ENCODE measurements around the gene ABHD14A. TPM values are rescaled to one million over a fixed set of nuclear protein-coding genes. Genes with fewer than 3 reads are reported as not detected.

Gene ABHD14A
- total and polyA plus RNA-seq, 12 donors = 19.3 to 80.1 (median 25.4) TPM

DNA sequence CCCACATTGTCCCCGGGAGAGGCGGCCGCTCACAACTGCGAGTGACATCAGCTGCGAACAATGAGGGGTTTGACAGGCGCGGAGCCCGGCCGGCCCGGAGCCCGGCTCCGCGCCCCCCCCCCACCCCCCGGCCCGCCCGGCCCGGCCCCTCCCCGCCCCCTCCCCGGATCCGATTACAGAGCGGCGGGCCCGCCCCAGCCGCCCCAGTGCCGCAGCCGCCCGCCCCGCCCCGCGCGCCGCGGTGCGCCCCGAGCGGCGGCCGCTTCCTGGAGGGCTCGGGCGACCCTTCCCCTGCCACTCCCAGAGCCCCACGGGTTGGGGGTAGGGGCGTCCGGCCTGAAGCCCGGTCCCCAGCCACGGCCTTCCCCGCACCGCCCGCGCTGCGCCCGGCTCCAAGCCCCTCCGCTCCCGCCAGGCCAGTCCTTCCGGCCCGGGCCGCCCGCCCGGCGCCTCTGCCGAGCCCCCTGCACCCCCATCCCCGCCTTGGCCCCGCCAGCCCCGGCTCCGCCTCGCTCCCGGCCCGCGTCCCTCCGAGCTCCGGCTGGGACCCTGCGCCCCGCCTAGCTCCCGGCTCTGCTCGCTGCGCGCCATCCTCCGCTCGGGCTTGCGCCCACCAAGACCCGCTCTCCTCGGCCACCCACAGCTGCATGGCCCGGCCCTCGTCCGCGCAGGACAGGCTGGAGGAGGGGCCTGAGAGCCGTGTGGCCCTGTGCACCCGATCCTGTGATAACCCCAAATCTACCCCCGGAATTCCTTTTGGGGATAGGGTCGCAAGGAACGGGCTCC, 7.3 kb upstream of the ABHD14A start, which contains the start of gene PCBP4:
PCBP4 (minus strand) TSS at position 71 of the 786 bp plus-strand sequence. CDS start 6,214 bp downstream, outside the sequence.
- DNase-seq (peak; percentile 80), ATAC-seq (peak; percentile 54 to 84 (median 68))
- 0 to 1% methylated on average over 72 to 90 of the region's 90 CpGs for WGBS, 2 donors

DNA sequence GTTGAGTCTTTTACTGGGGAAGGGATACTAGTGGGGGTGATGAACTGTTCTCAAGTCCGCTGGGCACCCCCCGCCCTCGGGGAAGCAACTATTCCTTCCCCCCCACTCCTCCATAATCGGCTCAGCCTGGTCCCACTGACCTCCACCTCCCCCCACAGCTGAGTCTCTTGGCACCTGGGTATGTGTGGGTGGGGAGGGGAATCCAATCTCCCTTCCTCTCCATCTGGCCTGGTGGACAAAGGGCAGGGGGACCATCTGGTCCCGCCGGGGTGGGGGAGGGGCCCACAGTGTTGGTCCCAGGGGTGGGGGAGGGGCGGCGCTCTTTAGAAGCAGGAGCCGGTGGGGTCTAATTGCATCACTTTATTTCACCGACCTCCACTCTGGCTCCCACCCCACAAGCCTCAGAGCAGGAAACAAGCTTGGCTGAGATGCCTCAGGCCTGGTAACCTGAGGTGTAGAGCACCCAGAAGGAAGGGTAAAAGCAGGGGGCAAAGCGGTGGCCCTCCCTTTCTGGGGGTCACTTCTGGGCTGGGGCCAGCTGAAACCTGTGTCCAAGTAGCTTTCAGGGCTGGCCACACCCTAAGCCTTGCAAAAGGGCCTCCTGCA, 6.6 kb upstream of the ABHD14A start:
- WGBS, 2 donors = 18 to 20% methylated on average over 11 of the region's 11 CpGs
- TF ChIP-seq, protein P1, sequence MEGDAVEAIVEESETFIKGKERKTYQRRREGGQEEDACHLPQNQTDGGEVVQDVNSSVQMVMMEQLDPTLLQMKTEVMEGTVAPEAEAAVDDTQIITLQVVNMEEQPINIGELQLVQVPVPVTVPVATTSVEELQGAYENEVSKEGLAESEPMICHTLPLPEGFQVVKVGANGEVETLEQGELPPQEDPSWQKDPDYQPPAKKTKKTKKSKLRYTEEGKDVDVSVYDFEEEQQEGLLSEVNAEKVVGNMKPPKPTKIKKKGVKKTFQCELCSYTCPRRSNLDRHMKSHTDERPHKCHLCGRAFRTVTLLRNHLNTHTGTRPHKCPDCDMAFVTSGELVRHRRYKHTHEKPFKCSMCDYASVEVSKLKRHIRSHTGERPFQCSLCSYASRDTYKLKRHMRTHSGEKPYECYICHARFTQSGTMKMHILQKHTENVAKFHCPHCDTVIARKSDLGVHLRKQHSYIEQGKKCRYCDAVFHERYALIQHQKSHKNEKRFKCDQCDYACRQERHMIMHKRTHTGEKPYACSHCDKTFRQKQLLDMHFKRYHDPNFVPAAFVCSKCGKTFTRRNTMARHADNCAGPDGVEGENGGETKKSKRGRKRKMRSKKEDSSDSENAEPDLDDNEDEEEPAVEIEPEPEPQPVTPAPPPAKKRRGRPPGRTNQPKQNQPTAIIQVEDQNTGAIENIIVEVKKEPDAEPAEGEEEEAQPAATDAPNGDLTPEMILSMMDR (IDR thresholded peaks at IDR 0.05) = no peak
- Histone ChIP-seq H3K27ac (peak overlapping the region; percentile 80 to 98 (median 96)), H3K9me3 (no peaks in the 10 kb centered on the region), H3K27me3 (peaks cover 0 to 20% (median 0%) of the 10 kb centered on the region in 7 donors), H3K4me1 (peaks cover 18 to 70% (median 41%) of the 10 kb centered on the region in 9 donors), H3K36me3 (peaks cover 0 to 16% (median 0%) of the 10 kb centered on the region in 9 donors), H3K4me3 (peak overlapping the region; percentile 39 to 85 (median 77))
- intact Hi-C loops (cut with DNase I) = no loop called here
- DNase-seq = peak in 1 of 2 donors; percentile 42
- ATAC-seq = peak in 7 of 8 donors; percentile 2 to 28 (median 11)

More for the DNA sequence above, 7.3 kb upstream of the ABHD14A start, which contains the start of gene PCBP4:
- Histone ChIP-seq H3K27me3 (peaks cover 0 to 20% (median 0%) of the 10 kb centered on the region in 7 donors), H3K27ac (peak within 1 kb of the TSS; percentile 88 to 98 (median 96)), H3K9me3 (no peaks in the 10 kb centered on the region), H3K4me1 (peaks cover 25 to 70% (median 45%) of the 10 kb centered on the region in 9 donors), H3K36me3 (peaks cover 0 to 16% (median 0%) of the 10 kb centered on the region in 9 donors), H3K4me3 (peak within 1 kb of the TSS; percentile 62 to 85 (median 77))
- TF ChIP-seq, protein P1 (IDR thresholded peaks at IDR 0.05) = peak in 1 of 9 donors; percentile 11
- intact Hi-C loops (cut with DNase I) = loop anchor here in 2 of 10 donors (2.0 kb wide), 1 partner anchor 25 kb away; the partner anchor contains the start of gene PARP3 (in 2 of the 2)

DNA sequence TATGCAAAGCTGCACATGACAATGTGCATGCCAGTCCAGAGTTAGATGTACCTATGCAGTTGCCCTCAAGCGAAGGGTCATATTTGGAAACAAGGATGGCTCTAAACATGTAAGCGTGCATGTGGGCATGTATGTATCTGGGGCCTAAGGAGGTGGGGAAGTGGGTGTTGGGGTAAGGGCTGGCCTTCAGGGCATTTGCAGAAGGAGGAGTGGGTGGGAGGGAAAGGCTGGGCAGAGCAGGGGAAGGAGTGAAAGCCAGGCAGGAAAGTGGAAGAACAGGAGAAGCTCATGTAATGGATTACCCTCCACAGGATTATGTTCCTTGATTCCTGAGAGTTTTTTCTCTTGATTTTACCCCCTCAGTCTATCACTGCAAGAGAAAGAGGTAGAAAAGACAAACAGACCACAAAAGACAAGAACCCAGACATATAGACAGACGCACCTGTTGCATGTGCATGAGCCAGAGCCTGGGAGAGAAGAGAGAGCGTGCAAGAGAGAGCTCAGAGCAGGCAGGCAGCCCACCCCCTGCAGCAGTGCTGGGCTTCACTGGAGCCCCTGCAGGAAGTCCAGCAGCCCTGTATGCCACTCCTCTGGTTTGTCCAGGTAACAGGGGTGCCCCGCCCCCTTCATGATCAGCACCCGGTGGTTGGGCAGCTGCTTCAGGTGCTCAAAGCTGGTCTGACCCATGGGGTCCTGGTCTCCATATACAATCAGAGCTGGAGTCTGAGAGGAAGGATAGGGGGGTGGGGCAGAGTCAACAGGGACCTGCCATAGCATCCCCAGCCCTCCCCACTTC, 5.8 kb upstream of the ABHD14A start:
- ATAC-seq = no peak
- Histone ChIP-seq H3K27me3 (peaks cover 0 to 20% (median 0%) of the 10 kb centered on the region in 7 donors), H3K4me3 (peak overlapping the region in 1 of 10 donors; percentile 85), H3K36me3 (peaks cover 0 to 16% (median 0%) of the 10 kb centered on the region in 9 donors), H3K4me1 (peaks cover 12 to 68% (median 37%) of the 10 kb centered on the region in 9 donors), H3K9me3 (no peaks in the 10 kb centered on the region), H3K27ac (peak overlapping the region in 5 of 10 donors; percentile 88 to 98 (median 96))
- 84 to 90% methylated on average over 6 of the region's 6 CpGs for WGBS, 2 donors
- no peak for DNase-seq
- TF ChIP-seq, protein P1 (IDR thresholded peaks at IDR 0.05) = no peak
- intact Hi-C loops (cut with DNase I) = no loop called here

Data from heart right ventricle (tissue), 16 donors.